H1 (cell line): ENCODE results near the gene CAMK2A. TPM values are rescaled to one million over a fixed set of nuclear protein-coding genes. Genes with fewer than 3 reads are reported as not detected.

Experiments
- CBX8 ChIP-seq: fragments of 300-800, 300-1000 bp; sonication (generic); IDR thresholded peaks from 2 replicates; pipeline ENCODE4 v1.7.1; 2016; ENCODE audit warnings: low read depth, low read length, borderline replicate concordance
- CTBP2 ChIP-seq: IDR thresholded peaks from 2 replicates; pipeline ENCODE4 v1.7.0; 2011; ENCODE audit warnings: borderline replicate concordance, mild to moderate bottlenecking, moderate library complexity, mixed read lengths, low read length; ENCODE audit not compliant: insufficient read depth, insufficient read length
- CTCF ChIP-seq, 3 experiments: IDR thresholded peaks; 1 replicate in 2 of 3; 2 replicates in 1 of 3; pipeline versions ENCODE4 v1.5.1 to v1.6.1; 2011; ENCODE audit warnings: low read length in 3 of 3, mild to moderate bottlenecking in 3 of 3, inconsistent platforms in 2 of 3, low read depth in 1 of 3, moderate library complexity in 1 of 3; ENCODE audit not compliant: insufficient read depth in 1 of 3; ENCODE audit errors: control extremely low read depth in 1 of 3
- TEAD4 ChIP-seq: IDR thresholded peaks from 2 replicates; pipeline ENCODE4 v1.6.1; 2012; ENCODE audit warnings: low read depth, low read length, inconsistent platforms, mixed read lengths
- USF2 ChIP-seq: IDR thresholded peaks from 2 replicates; pipeline ENCODE4 v1.6.1; 2011; ENCODE audit warnings: low read length, improper control_type of control experiment
- polyA plus RNA-seq, 7 experiments: library from polyadenylated mRNA; depleted of rRNA in 3 of 7; stranded (reverse) in 5 of 7; unstranded in 2 of 7; fragments of >200 nt in 5 of 7; fragments of 200-250 nt in 2 of 7; gene quantifications; 1 replicate in 5 of 7; 2 replicates in 1 of 7; 4 replicates in 1 of 7; pipeline versions ENCODE4 v1.2.1 to v1.2.3, GENCODE V29; 2011 to 2013; ENCODE audit warnings: missing spikeins in 2 of 7, mixed read lengths in 2 of 7
- total RNA-seq: library from RNA; stranded (reverse); fragmentation: NEBNext Ultra II Directional; extraction: Animal tissue kit (Norgen Biotek cat#: 25700); gene quantifications from 2 replicates; pipeline ENCODE4 v1.2.1, GENCODE V29; 2021

CAMK2A gene
- total and polyA plus RNA-seq, 2 of the 8 experiments (the other 6 are each of a cell fraction or from before 2014, with no cell fraction given), result 0.20 to 0.28 TPM

GRCh38 chr5:150183436-150183835 lies 106.1 kb downstream of the CAMK2A start (continued):
- TF ChIP-seq USF2, result no peak
- no peak for TF ChIP-seq CTCF (IDR thresholded peaks at IDR 0.05; ENCODE audit: control extremely low read depth in 1 of 3, insufficient read depth in 1 of 3, low read depth in 1 of 3, low read length in 3 of 3)
- TF ChIP-seq CTBP2, result no peak
- no peak for TF ChIP-seq TEAD4
- TF ChIP-seq CBX8, result no peak
